GM21619 (cell line): ENCODE measurements around the gene ADK.

Experiments used
- ATAC-seq: cut with Tn5 transposase; IDR thresholded peaks from one replicate; pipeline ENCODE4 v1.9.1; 2021; ENCODE audit not compliant: unreplicated experiment

ADK gene

GRCh38 chr10:74587109-74587854 lies 436.3 kb downstream of the ADK start:
- ATAC-seq = no peak

- ATAC-seq = no peak
Observed at GRCh38 chr10:74589226-74589673, 438.2 kb downstream of the ADK start.

- ATAC-seq = no peak
Observed at GRCh38 chr10:74589851-74590250, 438.8 kb downstream of the ADK start.

GRCh38 chr10:74593470-74593869 lies 442.4 kb downstream of the ADK start:
- ATAC-seq = no peak

- ATAC-seq = no peak
Observed at GRCh38 chr10:74596713-74597112, 445.7 kb downstream of the ADK start.

- ATAC-seq = peak; percentile 53
Observed at GRCh38 chr10:74598891-74599566, 448.0 kb downstream of the ADK start.

- no peak for ATAC-seq
Observed at GRCh38 chr10:74599672-74600071, 448.7 kb downstream of the ADK start.

- no peak for ATAC-seq
Observed at GRCh38 chr10:74600170-74600569, 449.1 kb downstream of the ADK start.

- no peak for ATAC-seq
Observed at GRCh38 chr10:74602576-74602975, 451.6 kb downstream of the ADK start.

GRCh38 chr10:74610299-74610698 lies 459.3 kb downstream of the ADK start:
- ATAC-seq = no peak

- no peak for ATAC-seq
Observed at GRCh38 chr10:74612195-74612594, 461.2 kb downstream of the ADK start.

GRCh38 chr10:74620626-74621025 lies 469.6 kb downstream of the ADK start:
- ATAC-seq = no peak

- ATAC-seq = no peak
Observed at GRCh38 chr10:74623786-74624185, 472.8 kb downstream of the ADK start.

GRCh38 chr10:74624501-74624900 lies 473.5 kb downstream of the ADK start:
- ATAC-seq = peak; percentile 70

- no peak for ATAC-seq
Observed at GRCh38 chr10:74628136-74628535, 477.1 kb downstream of the ADK start.

GRCh38 chr10:74634995-74635536 lies 484.0 kb downstream of the ADK start:
- ATAC-seq = no peak

- ATAC-seq = no peak
Observed at GRCh38 chr10:74635655-74636054, 484.6 kb downstream of the ADK start.

GRCh38 chr10:74637685-74638084 lies 486.7 kb downstream of the ADK start:
- no peak for ATAC-seq

GRCh38 chr10:74640134-74640921 lies 489.3 kb downstream of the ADK start:
- ATAC-seq = no peak

- no peak for ATAC-seq
Observed at GRCh38 chr10:74641659-74642058, 490.6 kb downstream of the ADK start.

- ATAC-seq = no peak
Observed at GRCh38 chr10:74642901-74643595, 492.0 kb downstream of the ADK start.
